Endodermal cell (in vitro differentiated cells): ENCODE measurements around the gene PRRX2. TPM values are rescaled to one million over a fixed set of nuclear protein-coding genes. Genes with fewer than 3 reads are reported as not detected.
"Not testable (repeated sequence)": the region's sequence is repeated elsewhere in the genome, so short reads cannot be mapped to it uniquely, and the experiment has no call there.

Experiments used
- DNase-seq: peaks from one replicate; pipeline ENCODE4 v3.0.0-alpha.2; 2017
- H3K27ac ChIP-seq: 2 replicates; pipeline ENCODE4 v1.5.1; 2013; ENCODE audit warnings: mild to moderate bottlenecking, low read depth, low read length, moderate library complexity
- H3K27me3 ChIP-seq: 2 replicates; pipeline ENCODE4 v1.6.1; 2013; ENCODE audit warnings: mild to moderate bottlenecking, low read length, moderate library complexity; ENCODE audit not compliant: insufficient read depth, control insufficient read depth, poor library complexity, severe bottlenecking
- H3K36me3 ChIP-seq: 2 replicates; pipeline ENCODE4 v1.7.0; 2013; ENCODE audit warnings: mild to moderate bottlenecking, low read length, moderate library complexity; ENCODE audit not compliant: control insufficient read depth, insufficient read depth
- H3K4me1 ChIP-seq: one replicate; pipeline ENCODE4 v1.7.0; 2013; ENCODE audit warnings: low read length; ENCODE audit not compliant: control insufficient read depth, insufficient read depth
- H3K4me3 ChIP-seq: 2 replicates; pipeline ENCODE4 v1.5.1; 2013; ENCODE audit warnings: mild to moderate bottlenecking, low read length, moderate library complexity
- H3K9ac ChIP-seq: 2 replicates; pipeline ENCODE4 v1.6.1; 2013; ENCODE audit warnings: mild to moderate bottlenecking, low read length, moderate library complexity; ENCODE audit not compliant: poor library complexity, severe bottlenecking; ENCODE audit errors: extremely low read depth
- H3K9me3 ChIP-seq: 2 replicates; pipeline ENCODE4 v1.6.1; 2013; ENCODE audit warnings: mild to moderate bottlenecking, low read length, moderate library complexity; ENCODE audit not compliant: control insufficient read depth
- H3K27ac Mint-ChIP-seq: 2 replicates; pipeline ENCODE4 v1.8.0; 2020; ENCODE audit warnings: mixed read lengths
- H3K27me3 Mint-ChIP-seq: 2 replicates; pipeline ENCODE4 v1.8.0; 2021; ENCODE audit warnings: mild to moderate bottlenecking, mixed read lengths; ENCODE audit not compliant: insufficient read depth
- H3K36me3 Mint-ChIP-seq: 2 replicates; pipeline ENCODE4 v1.8.0; 2020; ENCODE audit warnings: low read depth, mixed read lengths
- H3K4me1 Mint-ChIP-seq: 2 replicates; pipeline ENCODE4 v1.8.0; 2020; ENCODE audit warnings: mixed read lengths
- H3K4me3 Mint-ChIP-seq: 2 replicates; pipeline ENCODE4 v1.8.0; 2020; ENCODE audit warnings: mild to moderate bottlenecking, moderate library complexity, mixed read lengths
- H3K9me3 Mint-ChIP-seq: 2 replicates; pipeline ENCODE4 v1.8.0; 2020; ENCODE audit warnings: mild to moderate bottlenecking, mixed read lengths
- WGBS, 2 experiments: methylation state at CpG; one replicate each; pipeline versions ENCODE4 v1.1.5 to v1.1.7; 2013; ENCODE audit warnings: missing lambda C conversion rate in 2 of 2, mixed read lengths in 1 of 2; ENCODE audit not compliant: insufficient coverage in 1 of 2, insufficient read length in 1 of 2; 5-methylcytosine and 5-hydroxymethylcytosine counted together
- total RNA-seq, 2 donors: library from RNA; stranded (reverse); fragmentation: NEBNext Ultra II Directional in 1 of 2; extraction: Animal tissue kit (Norgen Biotek cat#: 25700) in 1 of 2; gene quantifications; 2 replicates in 1 of 2; 3 replicates in 1 of 2; pipeline ENCODE4 v1.2.1, GENCODE V29; 2021
- TF ChIP-seq, protein P1 (sequence below): fragments of 200-600 bp; sonication (generic); conservative IDR thresholded peaks from 2 replicates; pipeline ENCODE4 v1.5.0; 2021; ENCODE audit warnings: antibody characterized with exemption, mild to moderate bottlenecking

PRRX2 gene
- total RNA-seq, 2 donors from 2014 or later, result 1.0 to 3.8 TPM

DNA sequence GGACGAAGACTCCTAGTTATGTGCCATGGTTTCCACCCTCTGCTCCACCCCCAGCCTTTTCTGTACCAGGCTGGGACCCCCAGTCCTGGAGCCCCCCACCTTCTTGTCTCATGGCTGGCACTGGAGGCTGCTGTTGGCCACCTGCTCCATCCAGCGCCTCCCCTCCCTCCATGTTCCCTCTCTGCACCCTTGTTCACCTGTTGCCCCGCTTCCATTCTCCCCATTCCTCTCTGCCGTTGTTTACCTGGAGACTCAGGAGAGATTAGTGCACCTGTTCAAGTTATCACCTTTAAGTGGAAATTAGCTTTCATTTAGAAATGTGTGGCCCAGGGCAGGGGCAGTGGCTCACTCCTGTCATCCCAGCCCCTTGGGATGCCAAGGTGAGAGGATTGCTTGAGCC lies 32.2 kb upstream of the PRRX2 start:
- TF ChIP-seq, protein P1, sequence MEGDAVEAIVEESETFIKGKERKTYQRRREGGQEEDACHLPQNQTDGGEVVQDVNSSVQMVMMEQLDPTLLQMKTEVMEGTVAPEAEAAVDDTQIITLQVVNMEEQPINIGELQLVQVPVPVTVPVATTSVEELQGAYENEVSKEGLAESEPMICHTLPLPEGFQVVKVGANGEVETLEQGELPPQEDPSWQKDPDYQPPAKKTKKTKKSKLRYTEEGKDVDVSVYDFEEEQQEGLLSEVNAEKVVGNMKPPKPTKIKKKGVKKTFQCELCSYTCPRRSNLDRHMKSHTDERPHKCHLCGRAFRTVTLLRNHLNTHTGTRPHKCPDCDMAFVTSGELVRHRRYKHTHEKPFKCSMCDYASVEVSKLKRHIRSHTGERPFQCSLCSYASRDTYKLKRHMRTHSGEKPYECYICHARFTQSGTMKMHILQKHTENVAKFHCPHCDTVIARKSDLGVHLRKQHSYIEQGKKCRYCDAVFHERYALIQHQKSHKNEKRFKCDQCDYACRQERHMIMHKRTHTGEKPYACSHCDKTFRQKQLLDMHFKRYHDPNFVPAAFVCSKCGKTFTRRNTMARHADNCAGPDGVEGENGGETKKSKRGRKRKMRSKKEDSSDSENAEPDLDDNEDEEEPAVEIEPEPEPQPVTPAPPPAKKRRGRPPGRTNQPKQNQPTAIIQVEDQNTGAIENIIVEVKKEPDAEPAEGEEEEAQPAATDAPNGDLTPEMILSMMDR, result no peak
- no peak overlapping the region for H3K27ac Mint-ChIP-seq
- H3K36me3 Mint-ChIP-seq, result peaks cover 40% of the 10 kb centered on the region
- no peak for DNase-seq
- no peaks in the 10 kb centered on the region for H3K27me3 ChIP-seq
- WGBS, 2 experiments, result 86 to 93% methylated on average over 1 to 4 of the region's 4 CpGs
- H3K4me3 ChIP-seq, result no peak overlapping the region
- H3K9ac ChIP-seq, result no peak overlapping the region
- H3K27ac ChIP-seq, result no peak overlapping the region
- peaks cover 50% of the 10 kb centered on the region for H3K36me3 ChIP-seq
- H3K9me3 ChIP-seq, result no peaks in the 10 kb centered on the region
- no peaks in the 10 kb centered on the region for H3K9me3 Mint-ChIP-seq
- H3K27me3 Mint-ChIP-seq, result no peaks in the 10 kb centered on the region
- no peaks in the 10 kb centered on the region for H3K4me1 ChIP-seq
- H3K4me3 Mint-ChIP-seq, result no peak overlapping the region
- peaks cover 4% of the 10 kb centered on the region for H3K4me1 Mint-ChIP-seq

GRCh38 chr9:129633848-129634247 lies 31.6 kb upstream of the PRRX2 start:
- Histone ChIP-seq H3K4me3 (no peak overlapping the region), H3K27ac (no peak overlapping the region), H3K9ac (no peak overlapping the region), H3K4me1 (no peaks in the 10 kb centered on the region), H3K9me3 (no peaks in the 10 kb centered on the region), H3K27me3 (no peaks in the 10 kb centered on the region), H3K36me3 (peaks cover 52% of the 10 kb centered on the region)
- Mint-ChIP-seq H3K27ac (no peak overlapping the region), H3K27me3 (no peaks in the 10 kb centered on the region), H3K36me3 (peaks cover 40% of the 10 kb centered on the region), H3K4me3 (no peak overlapping the region), H3K4me1 (no peaks in the 10 kb centered on the region), H3K9me3 (no peaks in the 10 kb centered on the region)
- DNase-seq, result no peak
- TF ChIP-seq, protein P1, result no peak
- WGBS, 2 experiments, result 86 to 91% methylated on average over 13 of the region's 13 CpGs

DNA sequence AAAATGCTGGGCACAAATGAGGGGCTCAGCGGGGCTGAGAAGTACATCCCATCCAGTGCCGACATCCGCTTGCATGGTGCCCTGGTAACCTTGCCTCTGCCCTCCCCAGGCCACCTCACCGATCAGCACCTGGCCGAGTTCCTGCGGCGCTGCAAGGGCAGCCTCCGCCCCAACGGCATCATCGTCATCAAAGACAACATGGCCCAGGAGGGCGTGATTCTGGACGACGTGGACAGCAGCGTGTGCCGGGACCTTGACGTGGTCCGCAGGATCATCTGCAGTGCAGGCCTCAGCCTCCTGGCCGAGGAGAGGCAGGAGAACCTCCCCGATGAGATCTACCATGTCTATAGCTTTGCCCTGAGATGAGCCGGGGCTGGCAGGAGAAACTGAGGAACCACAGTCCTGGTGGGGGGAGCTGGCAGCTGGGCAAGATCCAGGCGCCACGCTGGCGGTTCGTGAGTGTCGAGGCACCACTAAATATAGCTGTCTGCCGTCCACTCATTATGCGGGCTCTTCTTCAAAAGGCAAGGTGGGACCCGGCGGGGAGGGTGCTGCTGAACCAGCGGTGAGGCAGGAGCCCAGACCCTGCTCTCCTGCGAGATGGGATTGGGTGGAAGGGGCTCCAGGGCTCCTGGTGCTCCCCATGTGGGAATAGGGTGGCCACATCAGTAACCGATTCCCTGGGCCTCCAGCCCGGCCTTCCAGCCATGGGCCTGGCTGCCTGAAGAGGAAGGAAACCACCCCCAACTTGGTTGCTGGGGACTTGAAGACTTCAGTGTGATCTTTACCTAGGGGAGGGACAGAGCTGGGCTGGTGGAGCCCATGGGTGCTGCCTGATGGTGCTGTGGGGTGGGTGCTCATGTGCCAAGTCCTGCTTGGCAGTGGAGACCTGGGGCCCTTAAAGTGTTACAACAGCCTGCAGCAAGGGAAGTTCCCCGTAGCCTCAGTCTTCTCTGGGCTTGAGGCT lies 30.1 kb upstream of the PRRX2 start:
- no peak overlapping the region for H3K27ac ChIP-seq
- TF ChIP-seq, protein P1, result no peak
- WGBS, 2 experiments, result 96 to 97% methylated on average over 30 to 34 of the region's 34 CpGs
- Mint-ChIP-seq H3K4me1 (no peaks in the 10 kb centered on the region), H3K4me3 (no peak overlapping the region), H3K27me3 (no peaks in the 10 kb centered on the region), H3K36me3 (peaks cover 40% of the 10 kb centered on the region), H3K9me3 (no peaks in the 10 kb centered on the region), H3K27ac (no peak overlapping the region)
- no peaks in the 10 kb centered on the region for H3K9me3 ChIP-seq
- H3K4me1 ChIP-seq, result no peaks in the 10 kb centered on the region
- DNase-seq, result no peak
- H3K27me3 ChIP-seq, result no peaks in the 10 kb centered on the region
- no peak overlapping the region for H3K9ac ChIP-seq
- no peak overlapping the region for H3K4me3 ChIP-seq
- H3K36me3 ChIP-seq, result peaks cover 57% of the 10 kb centered on the region

GRCh38 chr9:129636343-129636742 lies 29.1 kb upstream of the PRRX2 start:
- not testable (repeated sequence) for H3K9ac ChIP-seq, H3K4me1 ChIP-seq, H3K4me1 Mint-ChIP-seq, H3K9me3 Mint-ChIP-seq, H3K27me3 Mint-ChIP-seq, H3K27me3 ChIP-seq, H3K27ac Mint-ChIP-seq, H3K27ac ChIP-seq, DNase-seq, H3K4me3 Mint-ChIP-seq, H3K4me3 ChIP-seq, H3K9me3 ChIP-seq
- WGBS, 2 experiments, result 92 to 99% methylated on average over 9 to 10 of the region's 10 CpGs
- H3K36me3 ChIP-seq, result peaks cover 57% of the 10 kb centered on the region
- H3K36me3 Mint-ChIP-seq, result peaks cover 40% of the 10 kb centered on the region
